ENCODE results near the gene LCN10.
A peak's percentile ranks its signal among the peaks of the same experiment; 100 is the strongest.
"Not testable (repeated sequence)": the region's sequence is repeated elsewhere in the genome, so short reads cannot be mapped to it uniquely, and the experiment has no call there.

The LCN10 gene

DNA sequence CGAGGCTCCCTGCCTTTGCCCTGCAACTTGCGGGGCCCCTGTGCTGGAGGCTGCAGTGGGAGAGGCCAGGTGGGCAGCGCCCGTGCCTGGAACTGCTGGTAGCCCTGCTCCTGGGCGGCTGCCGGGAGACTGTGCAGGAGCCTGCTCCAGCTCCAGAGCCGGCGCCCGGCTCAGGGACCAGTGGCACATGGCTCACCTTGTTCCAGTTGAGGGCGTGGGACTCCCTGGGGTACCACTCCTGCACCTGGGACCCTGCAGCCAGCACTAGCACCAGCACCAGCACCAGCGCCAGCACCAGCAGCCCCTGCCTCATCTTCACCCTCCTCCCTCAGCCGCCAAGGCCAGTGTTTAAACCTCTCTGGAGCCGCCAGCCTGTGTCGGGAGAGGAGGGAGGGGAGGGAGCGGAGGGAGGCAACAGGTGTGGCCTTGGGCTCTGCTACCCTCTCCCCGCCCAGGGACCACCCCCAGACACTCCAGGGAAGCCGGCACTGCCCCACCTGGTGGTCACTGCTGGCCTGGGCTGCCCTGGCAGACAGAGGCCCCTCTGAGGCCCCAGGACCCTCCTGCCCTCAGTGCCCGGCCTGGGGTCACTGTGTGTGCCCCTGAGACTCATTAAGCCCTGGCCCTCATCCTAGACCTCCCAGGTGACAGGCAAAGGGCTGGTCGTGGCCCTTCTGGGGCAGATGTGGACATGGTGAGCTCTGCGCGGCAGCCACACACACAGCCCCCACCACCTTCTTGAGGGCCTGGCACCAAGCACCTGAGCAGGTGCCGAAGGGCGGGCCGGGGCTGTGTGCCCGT, at the start of gene LCN10:
Gene LCN10 (minus strand): TSS at position 350 of the 801 bp plus-strand sequence. CDS start 37 bp downstream, at position 313.
- DNase-seq = no peak

DNA sequence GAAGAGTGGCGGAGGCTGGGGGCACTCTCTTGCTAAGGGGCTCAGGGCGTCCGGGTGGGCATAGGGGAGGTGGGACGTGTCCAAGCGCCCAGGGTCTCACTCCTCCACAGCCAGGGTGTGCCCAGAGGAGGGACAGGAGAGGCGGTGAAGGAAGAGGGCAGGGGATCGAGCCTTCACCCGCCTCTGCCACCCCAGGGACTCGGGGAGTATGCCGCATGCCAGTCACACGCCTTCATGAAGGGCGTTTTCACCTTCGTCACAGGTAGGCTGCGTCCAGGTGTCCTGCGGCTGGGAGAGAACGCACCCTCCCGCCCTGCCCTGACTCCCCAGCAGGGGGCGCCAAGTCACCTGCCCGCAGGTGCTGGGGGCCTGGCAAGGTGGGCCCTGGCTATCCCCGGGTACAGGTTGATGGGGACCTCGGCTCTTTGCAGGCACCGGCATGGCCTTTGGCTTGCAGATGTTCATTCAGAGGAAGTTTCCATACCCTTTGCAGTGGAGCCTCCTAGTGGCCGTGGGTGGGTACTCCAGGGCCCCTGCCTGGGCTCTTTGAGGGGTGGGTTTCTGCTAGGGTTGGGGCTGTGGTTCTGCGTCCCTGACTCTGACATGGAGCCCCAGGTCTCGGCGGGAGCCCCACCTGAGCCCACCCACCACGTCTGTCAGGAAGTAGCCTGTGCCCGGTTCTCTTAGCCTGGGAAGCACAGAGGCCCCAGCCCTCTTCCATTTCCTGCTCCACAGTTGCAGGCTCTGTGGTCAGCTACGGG, 49.0 kb upstream of the LCN10 start:
- DNase-seq = no peak

DNA sequence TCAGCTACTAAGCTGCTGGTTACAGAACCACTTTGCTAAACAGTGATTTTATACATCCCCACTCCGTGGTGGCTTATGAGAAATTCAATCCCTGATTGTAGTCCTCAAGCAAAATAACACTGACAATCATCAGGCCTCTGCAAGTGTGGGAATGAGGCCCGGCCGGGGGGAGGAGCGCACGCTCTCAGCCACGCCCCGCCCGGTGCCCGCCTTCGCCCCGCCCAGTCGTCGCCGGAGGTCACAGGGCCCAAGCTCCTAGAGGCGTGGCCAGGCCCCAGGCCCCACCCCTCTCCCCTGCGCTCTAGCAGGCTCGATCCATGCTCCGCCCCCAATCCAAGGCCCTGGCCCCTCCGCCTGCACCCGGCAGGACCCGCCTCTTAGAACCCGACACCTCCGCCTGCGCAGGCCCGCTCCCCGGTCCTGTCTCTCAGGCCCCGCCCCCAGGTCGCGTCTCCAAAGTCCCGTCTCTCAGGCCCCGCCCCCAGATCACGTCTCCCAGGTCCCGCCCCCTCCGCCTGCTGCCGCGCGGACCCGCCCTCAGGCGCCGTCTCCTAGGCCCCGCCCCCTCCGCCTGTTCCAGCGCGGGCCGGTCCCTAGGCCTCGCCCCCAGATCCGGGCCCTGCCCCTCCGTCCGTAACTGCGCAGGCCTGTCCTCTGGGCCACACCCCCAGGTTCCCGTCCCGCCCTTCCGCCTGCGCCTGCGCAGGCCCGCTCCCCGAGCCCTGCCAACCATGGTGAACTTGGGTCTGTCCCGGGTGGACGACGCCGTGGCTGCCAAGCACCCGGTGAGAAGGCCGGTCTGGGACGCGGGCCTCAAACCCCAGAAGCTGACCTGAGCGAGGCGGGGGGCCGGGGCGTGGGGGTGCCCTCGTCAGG, 48.1 kb upstream of the LCN10 start, which contains the start of gene TMEM141:
Gene TMEM141 (plus strand): TSS at position 705 of the 876 bp plus-strand sequence. CDS start 27 bp downstream, at position 732.
- peak; percentile 98 to 100 for DNase-seq

DNA sequence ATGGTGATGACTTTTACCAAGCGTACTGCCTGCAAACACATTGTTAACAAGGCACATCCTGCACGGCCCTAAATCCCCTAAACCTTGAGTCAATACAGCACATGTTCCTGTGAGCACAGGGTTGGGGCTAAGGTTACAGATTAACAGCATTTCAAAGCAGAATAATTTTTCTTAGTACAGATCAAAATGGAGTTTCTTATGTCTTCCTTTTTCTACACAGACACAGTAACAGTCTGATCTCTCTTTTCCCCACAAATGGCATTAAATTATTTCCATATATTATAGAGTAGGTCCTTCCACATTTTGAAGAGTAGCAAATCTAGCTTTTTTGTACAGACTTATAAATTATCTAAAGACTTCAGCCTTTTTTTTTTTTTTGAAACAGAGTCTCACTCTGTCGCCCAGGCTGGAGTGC, 46.8 kb upstream of the LCN10 start:
- no peak for DNase-seq

DNA sequence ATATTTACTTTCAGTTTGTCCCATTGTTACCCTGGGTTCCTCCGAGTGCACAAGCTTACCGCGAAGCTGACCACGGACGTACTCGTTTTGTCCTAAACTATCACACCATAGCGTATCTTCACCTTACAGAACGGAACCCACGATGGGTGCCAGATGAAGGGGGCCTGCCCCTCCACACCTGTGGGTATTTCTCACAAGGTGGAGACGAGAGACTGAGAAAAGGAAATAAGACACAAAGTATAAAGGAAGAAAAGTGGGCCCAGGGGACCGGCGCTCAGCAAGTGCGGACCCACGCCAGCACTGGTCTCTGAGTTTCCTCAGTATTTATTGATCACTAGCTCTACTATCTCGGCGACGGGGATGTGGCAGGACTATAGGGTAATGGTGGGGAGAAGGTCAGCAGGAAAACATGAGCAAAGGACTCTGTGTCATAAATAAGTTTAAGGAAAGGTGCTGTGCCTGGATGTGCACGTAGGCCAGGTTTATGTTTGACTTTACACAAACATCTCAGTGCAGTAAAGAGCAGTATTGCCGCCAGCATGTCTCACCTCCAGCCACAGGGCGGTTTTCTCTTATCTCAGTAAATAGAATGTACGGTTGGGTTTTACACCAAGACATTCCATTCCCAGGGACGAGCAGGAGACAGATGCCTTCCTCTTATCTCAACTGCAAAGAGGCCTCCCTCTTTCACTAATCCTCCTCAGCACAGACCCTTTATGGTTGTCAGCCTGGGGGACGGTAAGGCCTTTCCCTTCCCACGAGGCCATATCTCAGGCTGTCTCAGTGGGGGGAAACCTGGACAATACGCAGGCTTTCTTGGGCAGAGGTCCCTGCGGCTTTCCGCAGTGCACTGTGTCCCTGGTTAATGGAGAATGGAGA, 46.1 kb upstream of the LCN10 start:
- not testable (repeated sequence) for DNase-seq

DNA sequence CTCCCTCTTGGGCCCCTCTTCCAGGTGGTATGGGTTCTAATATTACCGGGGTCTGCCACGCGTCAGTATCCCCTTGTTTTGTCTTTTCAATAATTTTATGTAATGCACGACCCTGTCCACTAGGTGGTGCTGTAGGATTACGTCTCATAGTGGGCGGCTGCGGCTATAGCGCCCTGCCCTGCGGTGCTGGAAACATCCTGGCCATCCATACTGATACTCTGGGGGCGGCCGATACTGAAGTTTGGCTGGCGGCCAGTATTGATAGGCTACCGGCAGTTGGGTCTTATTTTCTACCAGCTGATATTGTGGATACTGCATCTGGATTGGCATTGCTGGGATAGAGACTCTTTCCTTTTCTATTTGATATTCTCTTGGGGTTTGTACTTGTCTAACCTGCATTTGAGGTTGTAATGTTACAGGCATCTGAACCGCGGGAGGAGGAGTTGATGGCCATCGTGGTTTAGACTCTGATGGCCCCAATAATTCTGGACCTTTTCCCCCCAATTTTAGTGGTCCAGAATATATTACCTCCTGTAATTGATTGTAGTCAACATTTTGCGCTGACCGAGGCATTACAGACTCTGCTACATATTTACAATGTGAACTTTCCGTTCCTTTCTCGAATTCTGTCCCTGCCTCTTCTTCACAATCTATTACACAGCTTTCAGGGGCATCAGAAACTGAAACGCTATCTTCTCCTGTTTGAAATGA, 45.1 kb upstream of the LCN10 start:
- DNase-seq = peak in 1 of 2 experiments; percentile 31

DNA sequence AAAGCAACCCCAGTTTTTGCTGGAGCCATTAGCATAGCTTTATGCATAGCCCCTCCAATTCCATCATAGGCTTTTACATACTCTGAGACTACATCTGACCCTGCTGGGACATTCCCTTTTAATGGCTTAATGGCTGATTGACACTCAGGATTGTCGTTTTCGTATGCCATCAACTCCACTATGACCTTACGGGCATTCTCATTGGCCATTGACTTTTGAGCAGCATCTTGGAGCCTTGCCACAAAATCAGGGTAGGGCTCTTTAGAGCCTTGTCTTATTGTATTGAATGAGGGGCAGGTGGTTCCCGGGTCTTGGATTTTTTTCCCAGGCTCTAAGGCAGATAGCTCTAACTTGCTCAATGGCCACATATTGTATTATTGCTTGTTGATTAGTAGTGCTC, 44.2 kb upstream of the LCN10 start:
- not testable (repeated sequence) for DNase-seq

DNA sequence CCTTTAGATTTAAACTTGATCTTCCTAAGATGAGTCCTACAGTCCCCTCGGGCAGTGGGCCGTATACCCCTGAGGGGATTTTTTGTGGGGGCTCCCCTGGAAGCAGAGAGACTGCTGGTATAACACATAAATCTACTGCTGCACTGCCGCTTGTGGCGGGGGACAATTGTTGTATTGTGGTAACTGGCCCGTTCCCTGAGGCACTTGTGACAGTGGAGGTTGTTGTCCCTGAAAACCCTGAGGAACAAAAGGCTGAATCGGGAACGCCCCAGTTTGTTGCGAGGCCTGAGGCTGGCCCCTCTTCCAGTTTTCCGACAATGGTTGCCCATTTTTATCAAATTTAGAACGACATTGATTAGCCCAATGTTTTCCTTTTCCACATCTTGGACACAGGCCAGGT, 43.7 kb upstream of the LCN10 start:
- DNase-seq = no peak

DNA sequence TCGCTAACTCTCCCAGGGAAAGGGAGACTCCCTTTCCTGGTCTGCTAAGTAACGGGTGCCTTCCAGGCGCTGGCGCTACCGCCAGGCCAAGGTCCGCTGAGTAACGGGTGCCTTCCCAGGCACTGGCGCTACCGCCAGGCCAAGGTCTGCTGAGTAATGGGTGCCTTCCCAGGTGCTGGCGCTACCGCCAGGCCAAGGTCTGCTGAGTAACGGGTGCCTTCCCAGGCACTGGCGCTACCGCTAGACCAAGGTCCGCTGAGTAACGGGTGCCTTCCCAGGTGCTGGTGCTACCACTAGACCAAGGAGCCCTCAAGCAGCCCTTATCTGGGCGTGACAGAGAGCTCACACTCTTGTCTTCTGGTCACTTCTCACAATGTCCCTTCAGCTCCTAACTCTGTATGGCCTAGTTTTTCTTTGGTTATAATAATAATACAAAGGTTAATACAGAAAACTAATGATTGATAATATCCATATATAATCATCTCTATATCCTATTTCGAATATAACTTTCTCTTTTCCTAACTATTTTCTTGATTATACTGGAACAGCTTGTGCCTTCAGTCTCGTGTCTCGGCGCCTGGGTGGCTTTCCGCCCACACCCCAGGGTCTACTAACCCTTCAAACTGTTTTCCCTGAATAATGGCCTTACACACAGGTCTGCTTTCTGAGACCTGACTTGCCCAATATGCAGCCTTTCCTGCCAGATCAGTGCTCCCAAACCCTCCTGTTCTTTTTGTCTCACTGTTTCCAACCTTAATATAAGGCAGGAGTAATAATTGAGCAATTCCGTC, 43.0 kb upstream of the LCN10 start:
- DNase-seq = not testable (repeated sequence)

DNA sequence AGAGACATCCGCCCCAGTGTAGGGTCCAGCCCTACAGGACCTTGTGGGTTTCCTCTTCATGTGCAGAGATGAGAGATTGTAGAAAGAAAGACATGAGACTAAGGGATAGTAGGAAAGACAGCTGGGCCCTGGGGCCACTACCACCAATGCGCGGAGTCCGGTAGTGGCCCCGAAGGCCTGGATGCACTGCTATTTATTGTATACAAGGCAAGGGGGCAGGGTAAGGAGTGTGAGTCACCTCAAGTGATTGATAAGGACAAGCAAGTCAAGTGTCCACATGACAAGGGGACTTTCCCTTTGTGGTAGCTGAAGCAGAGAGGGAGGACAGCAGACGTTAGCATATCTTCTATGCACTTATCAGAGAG, 42.2 kb upstream of the LCN10 start:
- DNase-seq = no peak

DNA sequence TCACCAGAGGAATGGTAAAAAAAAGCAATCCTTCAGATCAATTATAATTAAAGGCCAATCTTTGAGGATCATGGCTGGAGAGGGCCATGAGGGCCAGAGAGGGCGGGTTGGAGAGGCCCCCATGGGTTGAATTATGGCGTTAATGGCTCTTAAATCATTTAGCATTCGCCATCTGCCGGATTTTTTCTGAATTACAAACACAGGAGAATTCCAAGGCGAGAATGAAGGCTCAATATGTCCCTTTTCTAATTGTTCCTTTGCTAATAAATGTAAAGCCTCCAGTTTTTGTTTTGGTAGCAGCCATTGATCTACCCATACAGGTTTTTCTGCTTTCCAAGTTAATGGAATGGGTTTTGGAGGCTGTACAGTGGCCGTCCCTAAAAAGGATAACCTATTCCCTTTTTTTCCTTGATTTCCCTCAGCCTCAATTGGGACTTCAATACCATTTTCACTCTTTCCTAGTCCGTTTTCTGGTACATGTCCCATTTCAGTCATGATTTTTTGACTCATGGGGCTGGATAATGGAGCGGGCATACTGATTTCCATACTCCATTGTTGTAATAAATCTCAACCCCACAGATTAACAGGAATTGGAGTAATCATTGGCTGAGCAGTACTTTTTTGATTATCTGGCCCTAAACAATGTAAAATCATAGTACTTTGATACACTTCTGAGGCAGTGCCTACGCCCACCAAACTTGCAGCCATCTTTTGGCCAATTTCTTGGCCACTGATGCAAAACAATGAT, 41.7 kb upstream of the LCN10 start:
- no peak for DNase-seq

DNA sequence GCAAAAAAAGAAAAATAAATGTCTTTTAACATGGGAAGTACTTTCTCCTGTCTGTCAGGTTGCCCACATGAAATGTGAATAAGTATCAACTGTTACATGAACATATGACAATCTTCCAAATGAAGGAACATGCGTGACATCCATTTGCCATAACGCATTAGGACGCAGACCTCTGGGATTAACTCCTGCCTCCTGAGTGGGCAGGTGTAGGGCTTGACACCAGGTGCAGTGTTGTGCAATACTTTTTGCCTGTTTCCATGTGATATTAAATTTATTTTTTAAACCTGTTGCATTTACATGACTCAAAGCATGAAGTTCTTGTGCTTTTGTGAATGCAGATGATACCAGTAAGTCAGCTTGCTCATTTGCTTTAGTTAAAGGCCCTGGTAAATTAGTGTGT, 39.7 kb upstream of the LCN10 start:
- DNase-seq = no peak

DNA sequence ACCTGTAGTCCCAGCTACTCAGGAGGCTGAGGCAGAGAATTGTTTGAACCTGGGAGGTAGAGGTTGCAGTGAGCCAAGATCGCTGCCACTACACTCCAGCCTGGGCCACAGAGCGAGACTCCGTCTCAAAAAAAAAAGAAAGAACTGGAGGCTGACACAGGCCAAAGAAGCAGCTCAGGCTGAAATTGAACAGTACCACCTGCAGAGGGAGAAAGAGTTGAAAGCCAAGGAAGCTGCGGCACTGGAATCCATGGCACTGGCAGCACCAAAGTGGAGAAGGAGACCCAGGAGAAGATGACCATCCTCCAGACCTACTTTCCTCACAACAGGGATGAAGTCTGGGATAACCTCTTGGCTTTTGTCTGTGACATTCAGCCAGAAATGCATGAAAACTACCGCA, 37.1 kb upstream of the LCN10 start:
- DNase-seq = no peak

DNA sequence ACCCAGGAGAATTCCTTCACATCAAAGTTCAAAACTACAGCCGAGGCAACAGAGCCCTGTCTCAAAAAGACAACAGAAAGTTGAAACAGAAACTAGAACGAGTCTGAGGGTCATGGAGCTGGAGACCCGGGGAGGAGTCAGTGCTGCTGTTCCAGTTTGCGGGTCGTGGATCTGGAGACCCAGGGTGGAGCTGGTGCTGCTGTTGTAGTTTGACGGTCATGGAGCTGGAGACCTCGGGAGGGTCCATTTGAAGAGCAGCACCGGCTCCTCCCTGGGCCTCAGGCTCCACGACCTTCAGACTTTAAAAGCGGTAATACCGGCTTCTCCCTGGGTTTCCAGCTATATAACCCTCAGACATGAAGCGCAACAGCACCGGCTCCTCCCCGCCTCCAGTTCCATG, 34.6 kb upstream of the LCN10 start:
- no peak for DNase-seq

DNA sequence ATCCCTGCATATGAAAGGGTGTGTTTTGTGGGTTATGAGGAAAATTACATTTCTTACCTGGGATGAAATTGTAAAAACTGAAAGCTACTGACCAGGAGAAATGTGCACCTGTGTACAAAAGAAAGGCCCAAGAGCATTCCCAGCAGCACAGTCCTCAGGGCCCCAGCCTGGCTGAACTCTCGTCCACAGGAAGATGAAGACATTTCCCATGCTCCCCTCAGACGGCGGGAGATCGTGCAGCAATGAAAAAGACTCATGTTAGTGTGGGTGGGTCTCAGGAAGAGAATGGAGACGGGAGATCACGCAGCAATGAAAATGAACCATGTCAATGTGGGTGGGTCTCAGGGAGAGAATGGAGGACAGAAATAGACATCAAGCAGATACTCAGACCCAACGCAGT, 34.2 kb upstream of the LCN10 start:
- DNase-seq = no peak

DNA sequence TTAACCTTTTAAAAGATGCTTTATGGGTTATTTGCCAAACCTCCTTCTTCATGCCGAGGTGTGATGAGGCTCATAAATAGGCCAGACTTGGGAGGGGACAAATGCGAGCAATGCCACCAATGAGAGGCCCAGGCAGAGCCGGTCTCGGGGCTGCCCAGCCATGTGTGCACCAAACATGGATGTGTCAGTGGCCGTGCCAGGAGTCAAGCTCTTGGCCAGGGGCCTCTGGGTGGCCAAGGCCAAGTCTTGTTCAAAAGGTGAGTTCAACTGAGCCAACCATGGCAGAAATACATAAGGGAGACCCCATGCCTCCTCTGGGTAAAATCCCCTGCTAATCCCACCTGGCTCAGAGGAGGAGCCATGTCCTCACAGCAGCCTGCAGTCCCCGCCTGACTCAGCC, 32.5 kb upstream of the LCN10 start:
- DNase-seq = no peak

DNA sequence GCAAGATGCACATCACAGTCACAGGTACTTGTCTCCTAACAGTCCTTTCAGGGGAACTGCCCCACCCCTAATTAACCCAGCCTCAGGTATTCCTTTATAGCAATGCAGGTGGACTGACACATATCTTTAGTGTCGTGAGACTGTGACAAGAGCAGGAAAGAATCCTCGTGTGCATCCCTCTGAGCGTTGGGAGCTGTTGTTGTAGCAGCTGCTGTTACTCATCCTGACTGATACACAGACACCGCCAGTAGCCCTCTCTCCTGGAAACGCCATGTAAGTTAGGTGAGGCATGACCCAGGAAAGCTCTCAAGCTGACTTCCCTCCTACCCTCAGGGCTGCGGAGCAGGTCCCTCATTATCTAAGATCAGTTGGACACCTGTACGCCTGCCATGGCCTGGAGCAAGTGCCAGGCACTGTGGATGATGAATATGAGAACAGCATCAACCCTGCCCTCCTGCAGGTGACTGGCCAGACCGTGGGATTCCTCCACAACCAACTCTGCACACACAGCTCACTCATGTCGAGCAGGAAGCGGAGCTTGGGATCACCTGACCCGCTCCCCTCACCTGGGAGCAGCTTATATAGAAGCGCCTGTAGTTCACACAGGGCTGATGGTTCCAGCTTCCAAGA, 31.8 kb upstream of the LCN10 start:
- DNase-seq = no peak

DNA sequence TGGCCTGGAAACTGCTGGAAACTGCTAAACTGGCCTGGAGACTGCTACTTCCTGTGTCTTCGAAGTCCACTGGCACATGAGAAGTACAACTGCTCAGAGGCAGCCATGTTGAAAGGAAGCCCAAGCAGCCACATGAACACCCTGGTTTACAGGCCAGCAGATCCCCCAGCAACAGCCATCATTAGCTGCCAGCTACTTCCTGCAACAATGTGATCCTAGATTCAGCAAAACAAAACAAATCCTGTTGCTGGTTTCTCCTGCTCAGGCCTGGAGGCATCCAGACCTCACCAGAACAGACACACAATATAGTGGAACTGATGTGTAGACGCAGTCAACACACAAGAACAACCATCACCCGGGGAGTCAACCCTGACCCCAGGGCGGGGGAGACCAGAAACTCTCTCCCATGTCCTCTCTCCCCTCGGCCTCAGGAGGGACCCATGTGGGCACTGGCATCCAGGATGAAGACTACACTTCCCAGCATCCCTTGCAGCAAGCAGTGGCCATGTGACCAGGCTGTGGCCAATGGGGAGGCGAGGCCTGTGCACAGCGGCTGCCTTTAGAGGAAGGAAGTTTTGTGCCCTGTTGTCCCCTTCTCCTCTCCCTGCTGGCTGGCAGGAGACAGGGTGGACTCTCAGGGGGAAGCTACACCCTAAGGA, 30.8 kb upstream of the LCN10 start:
- no peak for DNase-seq

DNA sequence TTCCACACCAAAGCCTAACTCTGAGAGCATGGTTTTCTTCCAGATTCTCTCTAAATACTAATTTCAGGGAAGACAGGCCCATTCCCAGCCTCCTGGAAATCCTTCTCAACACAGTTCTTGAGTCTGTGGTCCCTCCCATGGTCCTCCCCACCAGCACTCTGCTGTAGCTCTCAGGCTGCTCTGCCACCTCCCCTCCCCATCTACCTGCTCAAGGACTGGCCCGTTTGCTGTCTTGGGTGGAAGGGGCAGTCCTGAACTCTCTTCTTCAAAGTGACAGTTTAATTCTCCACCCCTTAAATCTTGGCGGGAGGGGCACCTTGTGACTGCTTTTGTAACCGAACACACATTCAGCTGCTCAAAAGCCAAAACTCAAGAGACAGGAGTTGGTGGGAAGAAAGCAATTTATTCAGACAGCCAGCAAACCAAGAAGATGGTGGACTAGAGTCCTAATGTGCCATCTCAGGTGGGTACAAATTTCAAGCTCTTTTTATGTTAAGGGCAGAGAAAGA, 29.2 kb upstream of the LCN10 start:
- no peak for DNase-seq
